DMS153 treated with DMSO at 0.1 percent for 48 hours (cell line): ENCODE results near the gene SMIM35.

Experiments
- DNase-seq: peaks from one replicate; lab custom pipeline; 2025; ENCODE audit not compliant: unreplicated experiment; lab: John Stamatoyannopoulos, UW

Gene SMIM35

DNA sequence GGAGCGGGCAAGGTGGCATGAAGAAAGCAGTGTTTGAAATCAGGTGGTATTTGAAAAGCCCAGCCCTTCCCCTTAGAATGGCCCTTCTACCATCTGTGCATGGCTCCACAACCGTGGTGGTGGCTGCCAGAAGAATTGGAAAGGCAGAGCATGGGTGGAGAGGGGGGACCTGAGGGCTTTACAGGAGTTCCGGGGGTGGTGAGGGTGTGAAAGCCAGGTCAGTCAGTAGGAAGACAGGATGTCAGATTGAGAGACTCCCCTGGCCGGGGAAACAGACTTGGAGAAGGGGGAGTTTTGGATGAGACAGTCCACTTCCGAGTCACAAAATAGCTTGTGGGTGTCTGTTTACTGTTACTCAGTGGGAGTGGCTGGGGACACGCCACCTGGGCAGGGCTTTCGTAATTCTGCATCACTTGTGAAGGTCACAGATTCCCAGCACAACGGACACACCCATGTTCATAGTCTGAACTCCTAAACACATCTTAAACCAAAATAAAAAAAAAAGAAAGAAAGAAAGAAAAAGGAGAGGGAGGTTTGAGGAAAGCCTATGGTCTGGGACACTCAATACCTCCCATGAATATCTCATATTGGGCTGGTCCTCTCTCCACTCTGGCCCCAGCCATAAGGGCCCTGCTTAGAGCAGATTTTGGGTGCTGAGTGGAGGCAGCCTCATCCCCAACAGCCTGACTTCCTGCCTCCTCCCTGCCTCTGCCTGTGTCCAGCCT, 24.4 kb upstream of the SMIM35 start:
- no peak for DNase-seq

DNA sequence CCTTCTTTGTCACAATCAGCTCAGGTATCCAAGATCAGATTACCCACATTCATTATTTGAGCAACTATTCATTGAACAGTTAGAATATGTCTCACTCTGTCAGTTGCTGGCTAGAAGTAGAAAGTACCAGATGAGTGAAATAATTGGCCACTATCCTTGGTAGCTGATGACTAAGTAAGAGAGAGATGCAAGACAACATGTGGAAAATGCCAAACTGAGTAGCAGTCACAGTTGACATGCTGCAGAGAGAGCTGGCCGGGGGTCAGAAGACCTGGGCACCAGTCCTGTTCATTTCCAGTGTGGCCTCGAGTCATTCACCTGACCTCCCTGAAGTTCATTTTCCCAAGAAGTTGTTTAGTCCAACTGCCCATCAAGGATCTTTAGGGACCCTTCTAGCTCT, 22.5 kb upstream of the SMIM35 start:
- no peak for DNase-seq

DNA sequence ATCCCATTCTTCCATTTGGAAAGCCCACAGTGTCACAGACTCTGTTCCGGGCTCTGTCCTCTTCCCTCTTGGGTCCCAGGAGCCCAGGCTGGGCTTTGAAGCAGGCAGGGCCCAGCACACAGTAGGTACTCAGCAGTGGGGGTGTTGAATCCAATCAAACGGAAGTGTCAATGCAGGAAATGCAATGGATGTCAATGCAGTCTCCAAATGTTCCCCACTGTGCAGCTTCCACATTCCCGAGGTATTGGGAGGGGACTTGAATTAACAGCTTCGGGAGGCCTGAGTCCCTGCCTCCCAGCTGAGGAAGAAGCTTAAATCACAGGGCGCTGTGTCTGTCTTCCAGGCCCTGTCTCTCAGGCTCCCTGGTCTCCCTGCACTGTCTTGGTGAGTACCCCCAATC, 21.8 kb upstream of the SMIM35 start:
- DNase-seq: no peak

DNA sequence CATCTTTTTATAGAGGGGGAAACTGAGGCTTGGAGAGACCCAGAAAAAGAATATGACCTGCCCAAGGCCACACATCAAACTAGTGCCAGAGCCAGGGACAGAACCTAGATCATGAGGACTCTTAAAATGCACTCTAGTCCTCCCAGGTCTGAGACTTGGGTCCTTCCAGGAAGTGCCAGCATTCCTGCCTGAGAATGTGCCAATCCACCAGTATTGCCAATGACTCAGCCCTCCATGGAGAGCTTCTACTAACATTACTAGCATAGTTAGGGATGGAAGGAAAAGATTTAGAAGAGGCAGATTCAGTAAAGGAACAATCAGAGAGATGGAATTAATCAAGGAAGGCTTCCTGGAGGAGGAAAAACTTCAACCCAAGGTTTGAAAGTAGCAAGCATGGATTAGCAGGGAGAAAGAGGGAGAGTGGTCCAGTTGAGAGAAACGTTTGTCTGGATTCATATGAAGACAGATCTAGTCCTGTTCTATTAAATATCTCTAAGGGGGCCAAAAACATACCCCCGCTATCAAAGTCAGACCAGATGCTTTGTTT, 20.1 kb upstream of the SMIM35 start:
- DNase-seq: no peak

DNA sequence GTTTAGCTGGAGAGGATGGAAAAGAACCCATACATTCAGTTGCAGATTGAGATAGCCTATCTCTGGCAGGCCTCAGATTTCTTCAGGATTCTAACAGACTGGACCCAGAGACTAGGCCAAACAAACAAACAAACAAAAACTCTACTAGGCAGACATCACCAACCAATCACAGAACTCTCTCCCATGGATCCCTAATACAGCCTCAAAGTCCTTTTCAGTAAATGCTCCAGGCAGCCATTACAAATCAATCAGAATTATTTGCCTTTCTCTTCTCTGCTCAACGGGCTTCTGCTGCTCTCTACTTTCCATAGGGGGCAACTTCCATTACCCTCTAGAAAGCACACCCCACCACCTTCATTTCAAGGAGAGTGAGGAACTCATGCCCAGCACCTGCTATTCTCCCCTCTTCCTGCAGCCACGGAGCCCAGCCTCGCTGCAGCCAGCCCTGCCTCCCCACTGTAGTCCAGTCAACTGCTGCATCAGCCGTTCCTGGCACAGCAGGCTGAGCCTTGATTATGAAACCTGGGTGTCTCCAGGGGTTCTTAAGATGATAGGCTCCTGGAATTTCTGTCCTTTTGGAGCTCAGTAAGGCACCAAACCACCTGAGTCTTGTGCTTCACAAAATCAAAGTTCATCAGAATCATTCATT, 19.0 kb upstream of the SMIM35 start:
- no peak for DNase-seq

DNA sequence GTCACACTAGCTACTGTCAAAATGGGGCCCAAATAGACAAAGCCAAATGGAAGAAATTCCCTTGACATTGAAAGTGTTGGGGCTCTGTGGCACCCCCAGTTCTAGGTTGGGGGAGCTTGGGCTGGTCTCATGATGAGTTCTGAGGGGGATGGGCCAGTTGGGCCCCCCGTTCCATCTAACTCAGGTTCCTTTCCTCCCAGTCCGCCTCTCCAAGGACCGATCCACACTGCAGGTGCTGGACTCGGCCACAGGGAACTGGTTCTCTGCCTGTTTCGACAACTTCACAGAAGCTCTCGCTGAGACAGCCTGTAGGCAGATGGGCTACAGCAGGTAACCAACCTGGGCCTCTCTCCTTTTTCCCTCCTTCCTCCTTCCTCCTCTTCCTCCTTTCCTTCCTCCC, 17.7 kb upstream of the SMIM35 start:
- no peak for DNase-seq

DNA sequence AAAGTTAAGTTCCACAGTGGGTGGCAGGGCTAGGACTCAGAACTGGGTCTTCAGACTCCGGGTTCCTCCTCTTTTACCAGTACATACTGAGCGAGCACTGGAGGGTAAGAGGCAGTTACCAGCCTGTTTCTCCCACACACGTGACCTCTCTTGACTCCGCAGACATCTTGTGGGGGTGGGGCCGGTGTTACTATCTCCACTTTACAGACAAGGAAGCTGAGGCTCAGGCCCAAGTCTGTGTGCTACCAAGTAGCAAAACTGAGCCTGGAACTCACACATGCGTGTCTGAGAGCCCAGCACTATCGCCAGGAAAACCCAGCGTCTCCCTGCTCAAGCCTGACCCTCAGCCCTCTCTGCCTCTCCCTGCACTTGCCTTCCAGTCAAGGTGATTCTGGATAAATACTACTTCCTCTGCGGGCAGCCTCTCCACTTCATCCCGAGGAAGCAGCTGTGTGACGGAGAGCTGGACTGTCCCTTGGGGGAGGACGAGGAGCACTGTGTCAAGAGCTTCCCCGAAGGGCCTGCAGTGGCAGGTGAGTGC, 16.0 kb upstream of the SMIM35 start:
- no peak for DNase-seq

DNA sequence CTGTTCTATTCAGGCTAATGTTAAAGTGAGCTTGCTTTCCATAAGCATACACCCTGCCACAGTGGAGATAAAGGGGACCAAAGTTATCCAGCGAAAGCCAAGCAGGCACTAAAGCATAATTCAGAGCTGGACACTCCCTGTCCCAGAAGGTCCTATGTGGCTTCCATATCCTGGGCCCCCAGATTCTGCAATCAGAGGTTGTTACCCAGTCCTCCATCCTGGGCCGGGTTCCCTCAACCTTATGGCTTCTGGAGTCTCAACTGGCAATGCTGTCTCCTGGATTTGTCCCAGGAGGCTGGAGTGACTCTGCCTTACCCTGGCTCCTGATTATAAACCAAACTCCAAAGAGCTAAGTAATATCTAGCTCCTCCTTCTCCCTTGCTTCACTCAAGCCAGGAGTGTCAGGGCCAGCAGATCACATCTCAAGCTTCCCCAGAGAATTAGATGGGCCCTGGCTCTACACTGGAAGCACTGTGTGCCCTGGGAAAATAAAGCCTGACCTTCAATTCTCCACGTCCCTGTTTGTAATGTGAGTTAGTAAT, 14.0 kb upstream of the SMIM35 start:
- no peak for DNase-seq

DNA sequence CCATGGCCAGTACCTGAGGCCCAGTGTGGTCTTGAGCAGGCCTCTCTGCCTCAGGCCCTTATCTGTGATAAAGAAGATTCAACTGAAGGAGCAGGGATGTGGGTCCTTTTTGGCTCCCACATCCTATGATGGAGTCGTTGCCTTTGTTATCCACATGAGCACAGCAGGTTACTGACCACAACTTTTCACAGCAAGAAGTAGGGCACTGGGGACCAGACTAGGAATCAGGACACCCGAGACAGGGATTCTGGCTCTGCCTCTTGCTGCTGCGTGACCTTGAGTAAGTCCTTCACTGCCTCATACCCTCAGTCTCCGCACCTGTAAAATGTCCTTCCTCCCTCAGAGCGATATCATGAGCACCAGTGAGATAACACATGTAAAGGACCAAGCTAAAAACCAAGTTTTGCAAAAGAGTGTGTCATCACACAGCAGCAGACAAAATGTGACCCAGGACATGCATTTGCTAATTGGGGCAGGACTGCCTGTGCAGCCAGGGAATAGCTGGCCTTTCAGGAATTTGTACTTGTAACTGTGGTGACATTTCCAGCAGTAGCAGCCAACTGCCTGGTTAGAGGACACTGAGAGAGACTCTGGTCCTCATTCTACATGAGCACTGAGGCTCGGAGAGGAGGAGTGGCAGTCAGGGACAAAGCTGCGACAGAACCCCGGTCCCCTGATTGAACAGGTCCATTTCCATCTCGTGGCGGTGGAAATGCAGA, 13.2 kb upstream of the SMIM35 start:
- DNase-seq: no peak

DNA sequence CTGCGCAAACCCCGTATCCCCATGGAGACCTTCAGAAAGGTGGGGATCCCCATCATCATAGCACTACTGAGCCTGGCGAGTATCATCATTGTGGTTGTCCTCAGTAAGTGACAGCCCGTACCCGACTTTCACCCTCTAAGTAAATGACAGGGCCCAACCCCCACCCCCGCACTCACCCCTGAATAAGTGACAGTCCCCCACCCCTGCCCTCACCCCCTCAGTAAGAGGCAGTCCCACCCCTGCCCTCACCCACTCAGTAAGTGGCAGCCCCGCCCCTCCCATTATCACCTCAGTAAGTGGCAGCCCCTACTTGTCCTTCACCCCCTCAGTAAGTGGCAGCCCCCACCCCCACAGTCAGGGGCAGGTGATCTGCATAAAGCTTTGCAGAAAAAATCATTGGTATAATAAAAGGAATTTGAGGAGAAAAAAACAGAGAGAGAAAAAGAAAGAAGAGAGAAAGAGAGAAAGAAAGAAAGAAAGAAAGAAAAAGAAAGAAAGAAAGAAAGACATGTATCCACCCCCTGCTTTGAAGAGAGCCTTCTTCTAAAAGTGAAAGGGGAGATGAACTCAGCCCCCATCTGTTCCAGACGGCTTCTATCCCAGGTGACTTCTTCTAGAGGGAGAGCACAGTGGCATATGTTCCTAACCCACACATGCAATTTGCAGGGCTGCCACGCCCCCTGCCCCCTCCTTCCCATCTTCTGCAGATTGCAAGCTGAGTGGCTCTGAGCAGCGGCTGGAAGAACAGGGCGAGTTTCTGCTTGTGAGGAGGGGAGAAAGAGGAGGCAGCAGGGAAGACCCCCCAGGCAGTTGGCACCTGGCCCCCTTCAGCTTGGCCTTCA, 12.5 kb upstream of the SMIM35 start:
- no peak for DNase-seq

DNA sequence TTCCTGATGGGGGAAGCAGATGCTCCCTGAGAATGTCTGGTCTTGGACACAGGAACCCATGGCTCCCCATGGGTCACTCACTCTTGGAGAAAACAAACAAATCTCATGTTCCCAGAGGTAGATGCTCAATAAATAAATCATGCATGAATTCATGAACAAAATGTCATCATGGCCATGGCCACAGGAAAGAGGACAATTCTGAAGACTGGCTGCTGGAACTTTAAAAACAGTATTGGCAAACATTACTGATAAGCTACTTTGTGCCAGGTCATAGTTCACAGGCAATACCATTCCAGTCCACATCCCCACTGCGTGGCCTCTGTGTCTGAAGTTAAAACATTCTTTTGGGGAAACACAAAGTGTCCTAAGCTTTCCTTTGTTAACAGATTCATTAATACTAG, 9.2 kb upstream of the SMIM35 start:
- no peak for DNase-seq

DNA sequence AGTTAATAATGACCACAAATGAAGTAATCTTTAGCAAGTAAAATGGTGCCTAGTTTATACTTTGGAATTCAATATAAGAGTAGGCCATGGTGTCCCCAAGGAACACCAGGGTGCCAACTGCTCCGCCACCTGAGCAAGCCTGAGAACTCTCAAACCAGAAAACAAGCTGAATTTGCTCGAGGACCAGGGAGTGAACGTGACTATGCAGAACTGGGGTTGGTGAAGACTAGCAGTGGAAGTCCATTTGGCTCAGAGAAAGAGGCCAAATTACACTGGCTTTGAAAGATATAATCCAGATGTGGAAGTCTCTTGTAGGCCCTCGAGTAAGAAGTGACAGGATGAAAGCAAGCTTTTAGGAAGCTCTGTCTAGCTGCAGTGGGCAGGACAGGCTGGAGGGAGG, 8.7 kb upstream of the SMIM35 start:
- no peak for DNase-seq

DNA sequence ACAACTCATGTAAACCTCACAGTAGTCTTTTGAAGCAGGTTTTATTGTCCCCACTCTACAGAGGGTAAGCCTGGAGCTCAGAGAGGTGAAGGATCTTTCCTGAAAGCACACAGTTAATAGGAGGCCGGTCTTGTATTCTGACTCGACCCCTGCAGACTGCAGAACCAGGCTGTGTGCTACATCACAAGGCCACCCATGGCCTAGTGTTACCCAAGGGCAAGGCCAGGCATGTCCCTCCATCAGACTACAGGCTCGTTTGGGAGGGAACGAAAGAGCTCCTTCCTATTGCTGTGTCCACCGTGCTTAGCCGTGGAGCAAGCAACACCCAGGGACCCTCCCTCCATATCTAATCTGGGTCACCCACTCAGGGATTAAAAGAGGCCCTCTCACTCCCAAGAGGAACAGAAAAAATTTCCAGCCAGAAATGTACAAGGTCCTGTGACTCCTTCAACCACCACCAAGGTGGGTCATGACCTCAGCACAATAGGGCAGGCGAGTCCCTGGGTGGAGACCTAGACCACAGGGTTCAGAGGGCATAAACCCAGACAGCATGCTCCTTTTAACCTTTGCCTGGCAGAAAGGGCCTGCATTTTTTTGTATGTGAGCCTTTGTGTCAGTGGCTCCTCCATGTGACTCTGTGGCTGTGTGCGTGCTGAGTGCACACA, 6.3 kb upstream of the SMIM35 start:
- no peak for DNase-seq

DNA sequence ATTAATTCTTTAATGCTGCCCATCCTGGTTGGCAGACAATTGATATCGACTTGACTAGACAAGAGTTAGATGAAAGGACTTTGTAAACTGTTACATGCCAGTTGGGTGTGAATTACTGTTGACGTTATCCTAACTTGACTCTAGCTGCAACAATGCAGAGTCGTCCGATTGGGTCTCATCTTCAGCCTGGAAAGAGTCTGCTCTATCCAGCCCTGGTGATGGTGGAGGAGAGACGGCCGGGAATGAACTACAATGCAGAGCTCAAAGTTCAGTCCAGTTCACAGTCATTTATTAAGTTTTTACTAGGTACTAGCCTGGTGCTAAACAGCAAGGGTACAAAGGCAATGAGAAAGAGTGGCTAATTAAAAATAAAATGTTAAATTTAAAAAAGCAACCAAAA, 4.9 kb upstream of the SMIM35 start:
- DNase-seq: no peak

DNA sequence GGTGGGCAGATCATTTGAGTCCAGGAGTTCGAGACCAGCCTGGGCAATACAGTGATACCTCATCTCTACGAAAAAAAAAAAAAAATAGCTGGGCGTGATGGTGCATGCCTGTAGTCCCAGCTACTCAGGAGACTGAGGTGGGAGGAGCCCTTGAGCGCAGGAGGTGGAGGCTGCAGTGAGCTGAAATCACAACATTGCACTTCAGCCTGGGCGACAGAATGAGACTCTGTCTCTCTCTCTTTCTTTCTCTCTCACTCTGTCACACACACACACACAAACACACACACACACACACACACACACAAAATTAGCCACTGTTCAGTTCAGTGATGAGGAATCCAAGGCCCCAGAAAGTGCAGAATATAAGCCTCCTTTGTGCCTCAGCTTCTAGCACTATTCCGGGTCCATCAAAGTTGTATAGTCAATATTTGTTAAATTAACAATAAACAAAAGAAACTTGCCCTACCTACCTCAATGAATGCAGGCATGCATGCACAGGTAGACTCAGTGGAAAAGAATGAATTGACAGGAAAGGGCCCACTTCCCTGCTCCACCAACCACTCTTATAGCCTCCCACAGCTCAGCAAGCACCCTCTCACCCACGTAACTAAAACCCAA, 3.9 kb upstream of the SMIM35 start:
- no peak for DNase-seq

DNA sequence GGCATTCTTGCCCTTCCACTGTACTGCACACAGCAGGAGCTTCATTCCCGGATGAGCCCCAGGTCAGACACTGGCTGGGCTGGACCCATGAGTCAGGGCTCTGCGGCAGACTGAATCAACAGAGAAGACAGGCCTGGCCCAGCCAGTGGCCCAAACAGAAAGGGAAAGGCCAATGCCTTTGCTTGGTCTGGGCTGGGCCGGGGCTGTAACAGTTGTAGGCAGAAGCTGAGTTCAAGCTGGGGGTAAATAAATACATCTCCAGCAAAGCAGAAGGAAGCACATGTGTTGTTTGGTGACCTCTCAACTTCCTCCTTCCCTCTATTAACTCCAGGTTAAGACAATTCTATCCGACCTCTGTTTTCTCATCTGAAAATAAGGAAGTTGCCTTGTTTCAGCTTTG, 1.8 kb upstream of the SMIM35 start:
- no peak for DNase-seq

DNA sequence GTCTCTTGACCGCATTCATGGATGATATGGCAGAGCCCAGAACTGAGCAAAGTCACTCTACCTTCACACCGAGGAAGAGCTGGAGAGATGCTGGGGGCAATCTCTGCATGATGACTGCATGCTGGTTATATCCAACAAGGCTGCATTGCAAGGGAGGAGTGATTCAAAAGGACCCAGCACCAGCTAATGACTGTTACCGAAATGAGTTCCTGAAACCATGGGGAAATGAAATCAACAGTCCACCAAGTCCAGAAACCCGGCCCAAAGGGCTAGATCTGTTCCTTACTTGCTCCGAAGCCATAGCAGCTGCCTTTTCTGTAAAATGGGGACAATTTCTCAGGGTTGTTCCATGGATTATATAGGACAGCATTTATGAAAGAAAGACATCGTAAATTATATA, 1.2 kb upstream of the SMIM35 start:
- no peak for DNase-seq

DNA sequence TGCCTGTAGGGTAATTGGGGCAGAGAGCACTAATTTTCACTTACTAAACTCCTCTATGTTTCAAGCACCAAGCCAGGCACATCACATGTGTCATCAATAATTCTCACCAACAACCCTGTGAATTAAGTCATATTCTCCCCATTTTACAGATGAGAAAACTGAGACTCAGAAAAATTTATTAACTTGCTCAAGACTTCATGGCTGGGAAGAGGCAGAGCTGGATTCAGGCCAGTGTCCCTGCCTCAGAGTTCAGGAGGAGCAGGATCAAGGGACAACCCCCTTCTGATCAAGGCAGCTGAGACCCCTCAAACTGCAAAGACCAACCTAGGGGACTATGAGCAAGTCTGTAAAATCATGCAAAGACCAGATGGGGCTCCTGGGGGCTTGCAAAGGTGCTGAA, 2.1 kb downstream of the SMIM35 start:
- no peak for DNase-seq

DNA sequence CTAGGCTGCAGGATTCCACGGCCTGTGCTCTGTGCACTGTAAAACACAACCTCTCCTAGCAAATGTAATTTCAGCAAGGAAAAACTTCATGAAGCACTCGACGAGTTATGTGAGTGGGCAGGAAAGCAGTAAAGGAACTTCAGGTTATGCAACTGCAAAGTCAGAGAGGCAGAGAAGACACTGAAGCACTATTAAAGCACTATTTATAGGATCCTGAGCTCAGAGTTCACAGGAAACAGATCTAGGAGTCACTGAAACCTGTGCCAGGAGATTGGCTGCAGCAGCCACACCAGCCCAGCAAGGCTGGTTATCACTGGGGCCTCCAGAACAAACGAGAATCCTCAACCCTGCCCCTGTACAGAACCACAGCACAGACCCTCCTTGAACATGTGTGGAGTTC, 2.5 kb downstream of the SMIM35 start:
- DNase-seq: no peak
